HG03558 (cell line): ENCODE measurements around the gene UVSSA.

ENCODE experiments used
- ATAC-seq: cut with Tn5 transposase; IDR thresholded peaks from one replicate; pipeline ENCODE4 v1.9.1; 2021; ENCODE audit warnings: moderate number of reproducible peaks; ENCODE audit not compliant: unreplicated experiment; ENCODE audit errors: extremely low read depth

Gene UVSSA

DNA sequence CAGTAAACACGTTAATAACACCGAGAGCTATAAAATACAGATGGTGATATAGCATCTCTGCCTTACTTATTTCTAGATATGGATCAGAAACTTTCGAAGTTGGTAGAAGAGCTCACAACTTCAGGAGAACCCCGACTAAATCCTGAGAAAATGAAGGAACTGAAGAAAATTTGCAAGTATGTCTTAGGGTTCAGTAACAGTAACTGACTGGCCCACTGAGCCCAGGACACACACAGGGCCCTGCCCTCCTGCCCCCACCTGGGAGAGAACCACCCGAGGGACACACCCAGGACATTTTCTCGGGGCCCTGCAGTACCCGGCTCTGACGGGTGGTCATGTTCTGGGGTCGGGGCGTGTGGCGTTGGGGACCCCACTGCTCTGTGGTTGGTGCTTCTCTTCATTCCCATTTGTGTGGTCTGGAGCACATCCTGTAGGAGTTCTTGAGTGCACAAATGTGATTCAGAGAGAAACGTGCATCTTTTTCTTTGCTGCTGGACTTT is 1.1 kb downstream of the UVSSA start:
- ATAC-seq, result no peak

DNA sequence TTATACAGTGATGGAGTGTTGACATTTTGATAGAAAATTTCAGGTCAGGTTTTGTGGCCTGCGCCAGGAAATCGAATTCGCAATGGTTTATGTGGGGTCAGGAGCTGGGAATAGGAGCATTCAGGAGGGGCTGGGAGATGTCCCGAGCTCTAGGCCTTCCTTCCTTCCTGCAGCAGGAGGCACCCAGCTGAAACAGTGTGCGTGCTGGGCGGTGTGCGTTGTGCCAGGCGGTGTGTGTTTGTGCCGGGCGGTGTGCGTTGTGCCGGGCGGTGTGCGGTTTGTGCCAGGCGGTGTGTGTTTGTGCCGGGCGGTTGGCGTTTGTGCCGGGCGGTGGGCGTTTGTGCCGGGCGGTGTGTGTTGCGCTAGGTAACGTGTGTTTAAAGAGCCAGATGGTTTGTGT is 1.7 kb downstream of the UVSSA start:
- no peak for ATAC-seq

DNA sequence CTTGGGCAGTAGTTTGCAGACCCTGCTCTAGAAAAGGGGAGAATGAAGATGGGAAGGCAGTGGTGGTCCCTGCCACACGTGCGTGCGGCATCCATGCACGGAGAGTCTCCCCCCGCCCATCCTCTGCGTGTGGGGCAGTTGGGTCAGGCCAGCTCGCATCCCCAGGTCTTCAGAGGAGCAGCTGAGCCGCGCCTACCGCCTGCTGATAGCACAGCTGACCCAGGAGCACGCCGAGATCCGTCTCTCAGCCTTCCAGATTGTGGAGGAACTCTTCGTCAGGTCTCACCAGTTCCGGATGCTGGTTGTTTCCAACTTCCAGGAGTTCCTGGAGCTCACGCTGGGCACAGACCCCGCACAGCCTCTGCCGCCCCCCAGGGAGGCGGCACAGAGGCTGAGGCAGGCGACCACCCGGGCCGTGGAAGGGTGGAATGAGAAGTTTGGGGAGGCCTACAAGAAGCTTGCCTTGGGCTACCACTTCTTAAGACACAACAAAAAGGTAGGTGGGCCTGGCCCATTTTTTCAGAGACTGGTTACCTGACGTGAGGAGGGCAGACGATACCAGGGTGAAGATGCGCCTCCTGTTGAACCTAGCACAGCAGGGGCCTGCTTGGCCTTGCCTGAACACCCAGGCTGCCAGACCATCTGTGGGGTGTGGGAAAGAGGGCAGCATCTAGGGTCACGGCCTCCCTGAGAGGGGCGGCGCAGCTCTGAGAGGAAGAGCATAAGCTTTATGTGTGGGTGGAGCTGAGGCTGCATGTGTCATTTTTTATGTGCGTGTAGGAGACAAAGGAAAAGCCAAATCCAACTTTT is 2.6 kb downstream of the UVSSA start:
- no peak for ATAC-seq

DNA sequence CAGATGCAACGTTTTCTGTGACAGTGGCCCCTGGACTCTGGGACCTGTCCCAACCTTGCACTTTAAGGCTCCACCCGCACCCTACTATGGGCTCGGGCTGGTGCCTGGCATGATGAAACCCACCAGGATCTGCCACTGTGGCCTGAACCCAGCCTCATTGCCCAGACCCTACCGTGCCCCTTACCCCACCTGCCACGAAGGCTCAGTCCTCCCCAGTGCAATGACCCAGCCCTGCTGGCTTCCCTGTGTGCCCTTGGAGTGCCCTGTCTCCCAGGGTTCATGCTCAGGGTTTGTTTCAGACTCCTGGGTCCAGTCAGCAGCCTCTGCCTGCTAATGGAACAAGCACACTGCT is 3.1 kb downstream of the UVSSA start:
- ATAC-seq, result no peak

DNA sequence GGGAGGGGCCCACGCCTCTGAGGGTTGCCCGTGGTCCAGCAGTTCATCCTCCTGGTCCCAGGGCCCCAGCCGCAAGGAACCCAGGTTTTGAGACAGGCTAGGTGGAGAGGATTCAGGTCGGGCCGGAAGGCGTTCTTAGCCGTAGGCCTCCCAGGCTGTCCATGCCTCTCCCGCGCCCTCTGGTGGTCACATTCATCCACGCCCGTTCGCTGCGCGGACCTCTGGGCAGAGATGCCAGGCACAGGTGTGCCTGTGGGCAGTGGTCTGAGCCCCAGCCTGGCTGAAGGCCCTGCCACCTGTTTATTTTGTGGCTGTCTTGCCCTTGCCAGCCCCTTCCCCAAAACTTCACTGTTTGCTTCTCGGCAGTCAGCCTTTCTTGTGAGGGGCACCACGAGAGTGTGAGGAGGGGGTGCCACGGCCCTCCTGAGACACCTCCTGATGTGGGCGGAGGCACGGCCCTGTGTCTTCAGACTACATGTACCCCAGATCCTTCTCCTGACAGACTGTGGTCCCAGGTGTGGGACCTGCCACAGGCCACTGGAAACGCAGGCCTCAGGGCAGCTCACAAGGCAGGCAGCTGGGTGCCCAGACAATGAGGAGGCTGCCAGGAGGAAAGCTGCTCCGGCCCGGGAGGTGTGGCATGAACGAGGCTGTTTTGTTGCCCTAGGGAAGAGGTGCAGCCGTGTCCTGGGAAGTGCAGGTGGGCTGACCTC is 5.0 kb downstream of the UVSSA start:
- ATAC-seq, result no peak

DNA sequence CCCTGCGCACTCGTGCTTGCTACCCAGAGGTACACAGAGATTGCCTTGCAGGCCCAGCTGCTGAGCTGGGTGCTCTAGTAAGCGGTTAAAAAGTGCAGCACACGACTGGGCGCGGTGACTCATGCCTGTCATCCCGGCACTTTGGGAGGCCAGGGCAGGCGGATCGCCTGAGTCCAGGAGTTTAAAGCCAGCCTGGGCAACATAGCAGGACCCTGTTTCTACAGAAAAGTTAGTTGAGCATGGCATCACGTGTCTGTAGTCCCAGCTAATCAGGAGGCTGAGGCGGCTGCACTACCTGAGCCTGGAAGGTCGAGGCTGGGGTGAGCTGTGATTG is 5.5 kb downstream of the UVSSA start:
- ATAC-seq, result no peak

DNA sequence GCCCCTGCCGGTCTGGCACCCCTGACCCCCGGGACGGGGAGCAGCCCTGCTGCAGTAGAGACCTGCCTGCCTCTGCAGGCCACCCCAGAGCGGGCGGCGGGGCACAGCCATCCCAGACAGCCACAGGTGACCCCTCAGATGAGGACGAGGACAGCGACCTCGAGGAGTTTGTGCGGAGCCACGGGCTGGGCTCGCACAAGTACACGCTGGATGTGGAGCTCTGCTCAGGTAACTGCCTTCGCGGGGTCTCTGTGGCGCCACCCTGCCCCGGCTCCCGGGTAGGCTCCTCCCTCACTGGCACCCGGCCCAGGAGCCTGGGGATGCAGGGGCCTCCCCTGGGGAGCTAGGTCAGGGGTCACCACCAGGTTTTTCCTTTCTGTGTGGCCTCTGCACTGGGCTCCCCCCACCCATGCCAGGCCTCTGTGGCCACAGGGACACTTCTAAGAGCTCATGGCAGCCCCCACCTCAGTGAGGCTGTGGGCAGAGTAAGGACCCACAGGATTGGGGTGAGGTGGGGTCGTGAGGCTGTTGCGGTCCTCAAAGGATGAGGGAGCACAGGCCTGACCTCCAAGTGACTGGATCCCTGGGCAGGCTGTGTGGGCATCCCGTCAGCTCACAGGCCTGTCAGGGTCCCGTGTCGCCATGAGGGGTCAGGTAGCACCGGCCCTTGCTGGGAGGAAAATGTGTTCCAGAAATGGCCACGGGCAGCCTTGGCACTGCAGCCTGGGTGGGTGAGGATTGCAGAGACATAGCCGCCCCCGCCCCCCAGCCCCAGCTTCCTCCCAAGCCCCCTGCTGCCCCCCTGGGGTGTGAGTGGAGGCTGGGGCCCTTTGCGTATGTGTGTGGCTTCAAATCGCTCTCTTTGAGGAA is 6.4 kb downstream of the UVSSA start:
- ATAC-seq, result no peak

DNA sequence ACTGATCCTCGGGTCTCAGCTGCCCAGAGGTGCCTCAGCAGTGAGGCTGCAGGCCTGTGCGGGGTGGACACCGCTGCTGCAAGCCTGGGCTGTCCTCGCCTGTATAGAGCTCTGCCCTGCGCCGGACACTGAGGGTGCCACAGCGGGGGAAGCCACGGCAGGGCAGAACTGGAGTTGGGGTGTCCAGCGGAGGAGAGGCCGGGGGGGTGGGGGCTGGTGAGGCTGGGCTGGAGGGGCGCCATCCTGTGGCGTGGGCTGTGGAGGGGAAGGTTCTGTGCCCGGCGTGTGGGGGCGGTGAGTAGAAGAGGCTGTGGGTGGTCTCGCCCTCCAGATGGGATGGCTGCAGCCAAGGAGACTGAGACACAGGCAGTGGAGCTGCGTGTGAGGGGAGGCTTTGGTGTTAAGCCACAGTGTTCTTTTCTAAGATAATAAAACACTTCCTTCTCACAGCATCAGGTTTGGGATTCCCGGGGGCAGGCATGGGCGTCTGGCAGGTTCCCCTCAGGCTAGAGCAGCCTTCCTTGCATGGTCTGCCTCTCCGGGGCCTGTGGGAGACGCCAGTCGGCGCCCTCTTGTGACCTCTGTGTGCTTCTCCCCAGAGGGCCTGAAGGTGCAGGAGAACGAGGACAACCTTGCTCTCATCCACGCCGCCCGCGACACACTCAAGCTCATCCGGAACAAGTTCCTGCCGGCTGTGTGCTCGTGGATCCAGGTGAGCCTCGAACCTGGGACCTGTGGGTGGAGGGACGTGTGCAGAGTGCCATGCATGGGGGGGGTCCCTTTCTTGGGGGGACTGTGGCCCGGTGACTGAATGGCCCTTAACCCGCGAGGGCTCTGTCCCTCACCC is 7.4 kb downstream of the UVSSA start:
- no peak for ATAC-seq

DNA sequence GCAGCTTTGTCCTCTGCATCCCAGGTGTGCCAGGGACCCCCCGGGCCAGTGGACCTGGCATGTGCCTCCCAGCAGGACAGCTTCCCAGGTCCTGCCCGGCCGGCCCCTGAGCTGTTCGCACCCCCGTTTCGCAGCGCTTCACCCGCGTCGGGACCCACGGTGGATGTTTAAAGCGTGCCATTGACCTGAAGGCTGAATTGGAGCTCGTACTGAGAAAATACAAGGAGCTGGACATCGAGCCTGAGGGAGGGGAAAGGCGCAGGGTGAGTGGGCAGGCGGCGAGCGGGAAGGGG is 7.9 kb downstream of the UVSSA start:
- ATAC-seq, result no peak

DNA sequence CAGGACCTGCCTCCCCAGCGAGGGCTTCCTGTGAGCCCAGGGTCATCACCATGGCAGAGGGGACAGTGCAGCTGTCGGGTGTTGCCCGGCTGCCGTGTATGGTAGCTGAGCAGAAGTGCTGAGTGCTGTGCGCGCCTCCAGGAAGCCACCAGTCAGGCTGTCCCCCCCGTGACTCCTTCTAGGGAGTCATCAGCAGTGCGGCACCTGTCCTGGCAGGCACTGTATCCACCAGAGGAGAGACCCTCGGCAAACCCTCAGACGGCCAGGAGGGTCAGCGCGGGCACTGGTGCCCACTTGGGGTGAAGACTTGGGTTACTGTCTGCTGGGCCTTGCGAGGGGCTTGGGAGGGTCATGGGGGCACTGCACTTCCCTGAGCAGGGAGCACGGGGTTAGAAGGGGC is 8.4 kb downstream of the UVSSA start:
- no peak for ATAC-seq

DNA sequence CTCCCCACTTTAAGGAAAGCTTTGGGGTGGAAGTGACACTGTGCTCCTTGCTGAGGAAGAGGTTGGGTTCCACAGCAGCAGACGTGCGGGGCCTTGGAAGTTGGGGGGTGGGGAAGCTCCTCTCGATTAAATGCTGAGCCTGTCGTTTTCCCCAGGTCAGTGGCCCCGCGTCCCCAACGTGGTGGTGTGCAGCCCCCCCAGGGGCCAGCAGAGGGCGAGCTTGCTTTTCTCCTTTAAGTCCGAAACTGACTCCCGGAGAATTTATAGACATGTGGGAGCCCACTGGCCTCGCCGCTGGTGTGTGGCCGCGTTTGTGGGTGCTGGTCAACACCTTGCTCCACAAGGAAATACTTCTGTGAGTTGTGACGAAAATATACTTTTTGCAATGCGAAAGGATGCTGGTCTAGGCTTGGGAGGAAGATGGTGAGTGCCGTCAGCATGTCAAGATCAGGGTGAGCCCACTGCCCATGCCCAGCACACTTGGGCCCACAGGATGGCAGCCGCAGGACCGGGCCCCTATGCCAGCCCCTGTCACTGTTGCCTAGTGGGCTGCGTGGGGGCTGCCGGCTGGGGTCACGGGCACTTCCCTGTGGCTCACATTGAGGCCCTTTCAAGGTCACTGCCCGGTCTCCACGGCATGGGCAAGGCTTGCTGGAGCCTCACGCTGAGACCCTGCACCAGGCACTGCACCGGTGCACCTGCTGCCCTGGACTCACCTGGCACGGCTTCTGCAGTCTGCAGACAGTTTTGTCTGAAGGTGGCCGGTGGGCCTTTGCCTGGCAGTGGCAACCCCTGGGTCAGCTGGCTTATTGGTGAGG is 9.4 kb downstream of the UVSSA start:
- no peak for ATAC-seq

DNA sequence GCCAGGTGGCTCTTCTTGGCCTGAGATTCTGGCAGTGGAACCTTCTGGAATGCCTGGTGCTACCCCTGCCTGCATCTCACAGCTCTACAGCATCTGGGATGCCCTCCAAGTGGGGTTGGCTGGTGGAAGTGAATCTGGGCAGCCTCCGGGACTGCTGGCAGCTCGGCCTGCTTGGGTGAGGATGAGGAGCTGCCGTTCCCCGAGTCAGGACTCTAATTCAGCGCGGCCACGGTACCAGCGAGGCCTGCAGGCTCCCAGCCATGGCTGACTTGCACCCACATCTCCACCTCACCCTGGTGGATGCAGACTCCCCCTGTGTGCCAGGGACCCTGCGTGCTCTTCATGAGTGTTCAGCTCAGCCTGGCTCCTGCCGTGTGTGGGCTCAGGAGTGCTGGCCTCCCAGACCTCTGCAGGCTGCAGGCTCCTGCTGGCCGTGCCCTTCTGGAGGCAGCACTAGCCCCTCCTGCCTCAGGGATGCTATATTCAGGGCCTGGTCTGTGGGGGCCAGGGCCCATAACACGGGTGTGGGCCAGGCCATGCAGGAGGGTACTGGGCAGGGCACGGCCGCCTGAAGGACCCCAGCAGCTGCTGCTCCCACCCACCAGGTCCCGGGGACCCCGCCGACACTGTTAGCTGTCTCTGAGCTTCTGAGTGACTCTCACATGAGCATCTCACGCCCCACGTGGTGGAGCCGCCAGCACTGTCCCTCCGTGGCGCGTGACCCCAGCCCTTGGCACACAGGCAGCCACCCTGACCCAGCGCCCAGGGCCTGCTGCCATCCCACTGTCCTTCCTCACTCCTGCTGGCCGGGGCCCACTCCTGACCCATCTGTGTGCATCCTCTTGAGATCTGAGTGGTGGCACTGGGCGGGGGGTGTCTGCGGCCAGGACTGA is 10.6 kb downstream of the UVSSA start:
- no peak for ATAC-seq

DNA sequence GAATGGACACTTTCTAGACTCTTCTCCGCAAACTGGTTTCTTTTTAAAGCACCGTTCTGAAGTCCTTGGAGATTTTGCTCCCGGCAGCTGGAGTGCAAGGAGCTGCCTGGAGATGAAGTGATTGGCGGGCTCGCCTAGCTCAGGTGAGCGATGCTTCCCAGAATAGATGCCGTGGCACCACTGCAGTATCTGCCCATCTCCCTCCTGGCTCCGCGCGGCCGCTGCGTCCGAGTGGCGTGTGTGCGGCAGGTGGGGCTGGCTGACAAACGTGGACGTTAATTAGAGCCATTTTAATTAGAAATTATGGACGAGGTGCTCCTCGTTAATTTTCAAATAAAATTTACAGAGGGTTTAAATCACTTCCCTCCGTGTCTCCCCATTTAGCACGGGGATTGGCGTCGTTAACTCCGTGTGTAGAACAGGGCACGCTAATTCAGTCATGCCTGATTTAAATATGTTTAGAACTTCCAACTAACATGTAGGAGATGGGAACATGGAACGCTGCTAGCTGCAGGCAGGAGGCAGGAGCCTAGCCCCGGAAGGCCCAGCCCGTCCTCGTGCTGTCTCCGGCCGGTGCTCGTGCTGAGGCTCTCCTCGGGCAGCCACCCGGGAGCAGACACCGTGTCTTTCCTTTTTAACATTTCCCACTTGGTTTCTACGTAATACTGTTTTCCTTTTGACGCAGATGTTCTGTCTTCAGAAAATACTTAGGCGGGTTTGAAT is 11.6 kb downstream of the UVSSA start:
- no peak for ATAC-seq

DNA sequence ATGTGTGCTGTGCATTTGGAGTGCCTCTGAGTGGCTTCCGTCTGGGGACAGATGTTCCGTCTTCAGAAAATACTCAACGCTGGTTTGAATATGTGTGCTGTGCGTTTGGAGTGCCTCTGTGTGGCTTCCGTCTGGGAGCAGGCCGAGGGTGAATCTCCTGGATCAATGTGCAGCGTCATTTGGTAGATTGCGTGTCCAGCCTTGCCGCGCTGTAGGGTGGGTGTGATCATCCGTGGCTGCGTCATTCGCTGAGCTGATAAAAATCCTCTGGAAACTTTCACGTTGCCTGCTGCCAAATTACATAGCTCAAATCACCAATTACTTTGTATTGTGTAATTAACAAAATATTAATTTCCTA is 12.1 kb downstream of the UVSSA start:
- no peak for ATAC-seq

DNA sequence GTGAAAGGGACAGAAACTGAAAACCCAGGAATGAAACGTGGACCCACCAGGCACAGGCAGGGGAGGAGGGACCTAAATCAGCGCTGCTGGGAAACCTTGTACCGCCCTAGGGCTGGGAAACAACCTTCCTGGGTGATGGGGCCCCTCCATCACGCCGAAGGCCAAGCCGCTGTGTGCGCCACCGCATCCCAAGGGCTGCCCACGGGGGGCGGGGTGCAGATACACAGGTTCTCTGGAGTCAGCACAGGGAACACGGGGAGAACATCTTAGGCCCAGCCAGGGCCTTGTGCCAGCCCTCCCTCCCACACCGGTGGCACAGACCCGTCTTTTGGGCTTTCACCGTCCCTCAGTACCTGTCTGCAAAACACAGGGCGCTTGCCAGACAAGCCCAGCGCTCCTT is 13.0 kb downstream of the UVSSA start:
- no peak for ATAC-seq

DNA sequence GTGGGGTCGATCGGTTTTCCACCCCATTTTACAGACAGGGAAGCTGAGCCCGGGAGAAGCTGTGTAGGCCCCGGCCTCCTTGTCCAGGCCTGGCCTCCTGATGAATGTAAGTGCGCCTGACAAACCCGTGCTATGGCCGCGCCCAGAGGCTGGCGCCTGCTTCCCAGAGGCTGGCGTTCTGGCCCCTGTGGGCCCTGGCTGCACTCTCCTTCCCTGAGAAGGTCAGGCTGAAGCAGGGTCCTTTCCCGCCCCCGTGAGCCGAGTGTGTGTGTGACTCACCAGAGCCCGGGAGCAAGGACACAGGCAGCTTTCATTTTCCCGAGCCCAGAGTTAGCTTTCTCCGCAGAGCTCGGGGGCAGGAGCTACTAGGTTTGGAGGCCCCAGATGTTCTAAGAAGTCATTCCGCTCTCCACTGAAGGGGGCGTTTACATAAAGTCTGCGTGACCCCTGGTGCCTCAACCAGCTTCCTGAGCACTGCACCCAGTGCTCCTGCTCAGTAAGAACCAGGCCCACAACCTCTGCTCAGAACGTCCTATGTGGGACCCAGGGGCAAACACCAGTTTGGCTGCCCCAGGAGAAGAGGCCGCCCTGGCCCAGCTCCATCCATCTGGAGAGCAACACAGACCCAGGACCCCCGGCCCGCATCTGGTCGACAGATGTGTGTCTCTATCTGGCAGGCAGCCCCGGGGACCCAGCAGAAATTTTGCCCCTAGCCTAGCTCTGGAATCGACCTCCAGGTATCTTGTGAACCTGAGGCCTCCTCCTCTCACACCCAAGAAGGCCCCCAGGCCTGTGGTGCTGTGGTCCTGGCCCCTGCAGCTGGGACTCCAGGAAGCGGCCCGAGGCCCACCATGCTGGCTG is 13.6 kb downstream of the UVSSA start:
- ATAC-seq, result no peak

DNA sequence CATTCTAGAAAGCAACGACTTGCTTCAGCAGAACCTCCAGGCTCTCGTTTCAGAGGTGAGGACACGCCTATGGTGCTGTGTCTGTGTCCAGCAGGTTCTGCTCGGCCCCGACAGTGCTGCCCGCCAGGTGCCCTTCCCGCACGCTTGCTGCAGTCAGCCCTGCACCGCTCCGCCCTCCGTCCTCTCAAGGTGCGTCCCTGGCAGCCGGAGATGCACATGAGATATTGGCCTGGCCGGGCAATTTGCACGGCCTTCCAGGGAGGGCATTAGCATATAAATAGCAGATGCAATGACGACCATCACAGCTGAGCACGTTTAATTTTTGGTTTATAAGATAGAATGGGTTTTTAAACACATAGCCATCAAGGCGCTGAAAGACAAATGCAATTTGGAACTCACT is 14.4 kb downstream of the UVSSA start:
- ATAC-seq, result no peak
